ENCODE results near the gene NAXD.

DNA sequence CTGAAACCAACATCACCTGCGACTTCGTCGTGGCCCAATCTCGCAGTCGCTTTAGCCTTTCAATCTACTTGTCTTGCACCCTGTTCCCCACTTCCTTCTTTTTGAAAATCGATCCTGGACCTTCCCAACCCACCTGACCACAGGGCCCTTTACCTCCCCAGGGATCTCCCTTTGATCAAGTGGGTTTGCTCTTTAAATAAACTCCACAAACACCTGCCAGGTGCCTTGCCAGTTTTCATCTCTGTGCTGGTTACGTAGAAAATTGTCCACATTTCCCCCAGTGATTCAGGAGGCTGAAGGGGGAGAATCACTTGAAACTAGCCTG lies 39.3 kb upstream of the NAXD start:
- no peak for TF ChIP-seq POLR2A (IDR thresholded peaks at IDR 0.05)
- TF ChIP-seq, protein P1, sequence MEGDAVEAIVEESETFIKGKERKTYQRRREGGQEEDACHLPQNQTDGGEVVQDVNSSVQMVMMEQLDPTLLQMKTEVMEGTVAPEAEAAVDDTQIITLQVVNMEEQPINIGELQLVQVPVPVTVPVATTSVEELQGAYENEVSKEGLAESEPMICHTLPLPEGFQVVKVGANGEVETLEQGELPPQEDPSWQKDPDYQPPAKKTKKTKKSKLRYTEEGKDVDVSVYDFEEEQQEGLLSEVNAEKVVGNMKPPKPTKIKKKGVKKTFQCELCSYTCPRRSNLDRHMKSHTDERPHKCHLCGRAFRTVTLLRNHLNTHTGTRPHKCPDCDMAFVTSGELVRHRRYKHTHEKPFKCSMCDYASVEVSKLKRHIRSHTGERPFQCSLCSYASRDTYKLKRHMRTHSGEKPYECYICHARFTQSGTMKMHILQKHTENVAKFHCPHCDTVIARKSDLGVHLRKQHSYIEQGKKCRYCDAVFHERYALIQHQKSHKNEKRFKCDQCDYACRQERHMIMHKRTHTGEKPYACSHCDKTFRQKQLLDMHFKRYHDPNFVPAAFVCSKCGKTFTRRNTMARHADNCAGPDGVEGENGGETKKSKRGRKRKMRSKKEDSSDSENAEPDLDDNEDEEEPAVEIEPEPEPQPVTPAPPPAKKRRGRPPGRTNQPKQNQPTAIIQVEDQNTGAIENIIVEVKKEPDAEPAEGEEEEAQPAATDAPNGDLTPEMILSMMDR (IDR thresholded peaks at IDR 0.05): no peak

Measured in body of pancreas (tissue), 4 donors.